Smooth muscle cell of the pulmonary artery (primary cell): ENCODE data around the gene SPRR1B. TPM values are rescaled to one million over a fixed set of nuclear protein-coding genes. Genes with fewer than 3 reads are reported as not detected.

Experiments
- total RNA-seq: library from RNA; depleted of rRNA; stranded (reverse); fragments of >200 nt; gene quantifications from 2 replicates; pipeline ENCODE4 v1.2.3, GENCODE V29; 2014

SPRR1B gene
- not detected in 2 replicates for total RNA-seq

GRCh38 chr1:153030895-153031294 is at the start of gene SPRR1B:
SPRR1B (plus strand) TSS chr1:153031203; CDS start chr1:153032346, 1,143 bp downstream.

GRCh38 chr1:152983743-152984142 is 47.3 kb upstream of the SPRR1B start, which contains the start of gene SPRR1A:
SPRR1A (plus strand) TSS chr1:152984081; CDS start chr1:152985231, 1,150 bp downstream.

GRCh38 chr1:153001382-153001781 is 29.6 kb upstream of the SPRR1B start, which contains the start of gene SPRR3:
SPRR3 (plus strand) TSS chr1:153001749; CDS start chr1:153003021, 1,272 bp downstream.

GRCh38 chr1:153040950-153041631 is 10.1 kb downstream of the SPRR1B start, which contains the start of gene SPRR2D:
SPRR2D (minus strand) TSS chr1:153041120; CDS start chr1:153040346, 774 bp downstream.

GRCh38 chr1:153057375-153057774 is 26.4 kb downstream of the SPRR1B start, which contains the start of gene SPRR2A:
SPRR2A (minus strand) TSS chr1:153057512; CDS start chr1:153056735, 777 bp downstream.

GRCh38 chr1:153071511-153071910 is 40.5 kb downstream of the SPRR1B start, which contains the start of gene SPRR2B:
SPRR2B (minus strand) TSS chr1:153071611; CDS start chr1:153070839, 772 bp downstream.

Other genes starting within 250 kb of the SPRR1B start
- gene LCE1E, start 244.9 kb upstream of the SPRR1B start, total RNA-seq, result not detected in 2 replicates
- not detected in 2 replicates for gene LCE1D, start 234.5 kb upstream of the SPRR1B start, total RNA-seq
- gene LCE1C, start 224.6 kb upstream of the SPRR1B start, total RNA-seq, result not detected in 2 replicates
- gene LCE1B, start 219.2 kb upstream of the SPRR1B start, total RNA-seq, result not detected in 2 replicates
- gene LCE1A, start 203.7 kb upstream of the SPRR1B start, total RNA-seq, result not detected in 2 replicates
- gene LCE6A, start 188.3 kb upstream of the SPRR1B start, total RNA-seq, result not detected in 2 replicates
- gene LCE7A, start 171.2 kb upstream of the SPRR1B start, total RNA-seq, result not detected in 2 replicates
- gene SMCP, start 152.9 kb upstream of the SPRR1B start, total RNA-seq, result not detected in 2 replicates
- not detected in 2 replicates for gene IVL, start 122.7 kb upstream of the SPRR1B start, total RNA-seq
- gene SPRR5, start 84.0 kb upstream of the SPRR1B start, total RNA-seq, result not detected in 2 replicates
- not detected in 2 replicates for gene SPRR4, start 60.6 kb upstream of the SPRR1B start, total RNA-seq
- not detected in 2 replicates for gene SPRR1A, start 47.1 kb upstream of the SPRR1B start, total RNA-seq
- gene SPRR3, start 29.5 kb upstream of the SPRR1B start, total RNA-seq, result not detected in 2 replicates
- gene SPRR2D, start 9.9 kb downstream of the SPRR1B start, total RNA-seq, result not detected in 2 replicates
- not detected in 2 replicates for gene SPRR2A, start 26.3 kb downstream of the SPRR1B start, total RNA-seq
- gene SPRR2B, start 40.4 kb downstream of the SPRR1B start, total RNA-seq, result not detected in 2 replicates
- not detected in 2 replicates for gene SPRR2E, start 63.3 kb downstream of the SPRR1B start, total RNA-seq
- gene SPRR2F, start 82.3 kb downstream of the SPRR1B start, total RNA-seq, result not detected in 2 replicates
- not detected in 2 replicates for gene SPRR2G, start 119.7 kb downstream of the SPRR1B start, total RNA-seq
- not detected in 2 replicates for gene LELP1, start 172.2 kb downstream of the SPRR1B start, total RNA-seq
- 0.23 TPM in 1 of 2 replicates, not detected in the other for gene PRR9, start 186.4 kb downstream of the SPRR1B start, total RNA-seq
- not detected in 2 replicates for gene LORICRIN, start 228.5 kb downstream of the SPRR1B start, total RNA-seq